HCT116 (cell line): Measurements from ENCODE around the gene ENGASE. TPM values are rescaled to one million over a fixed set of nuclear protein-coding genes. Genes with fewer than 3 reads are reported as not detected.

Experiments
- ATAC-seq: fragments of 200-7000 bp; cut with Tn5 transposase; 2 replicates; pipeline ENCODE4 v1.9.1; 2020; ENCODE audit warnings: mild to moderate bottlenecking, moderate library complexity
- BruUV-seq: library from RNA; stranded (reverse); fragments of 400-500 nt; replicated peaks from 2 replicates; lab custom pipeline; 2021; lab: Mats Ljungman, UMichigan
- CTCF ChIA-PET: fragments of 300-600 bp; sonication (Branson Sonifier 250); formaldehyde crosslinking; loops from one replicate; lab custom pipeline; 2021; ENCODE audit warnings: antibody characterized with exemption; lab: Charles Lee
- POLR2A ChIA-PET: fragments of 300-600, 350-600 bp; sonication (Branson Sonifier 250); formaldehyde crosslinking; loops from one replicate; lab custom pipeline; 2021; ENCODE audit warnings: antibody characterized with exemption; lab: Charles Lee
- RAD21 ChIA-PET, 2 experiments: fragments of 300-600 bp; sonication (Branson Sonifier 250); formaldehyde crosslinking; loops; one replicate each; lab custom pipeline; 2023; ENCODE audit warnings: low total read pairs in 2 of 2; ENCODE audit not compliant: uncharacterized antibody in 2 of 2, unreplicated experiment in 2 of 2, low non-redundant PET in 1 of 2; lab: Charles Lee
- DNase-seq: peaks from one replicate; pipeline ENCODE4 v3.0.0-alpha.2; 2010; ENCODE audit warnings: low read depth, low spot score
- H2AFZ ChIP-seq: fragments of 200-600 bp; shearing (Covaris generic), sonication (generic); 2 replicates; pipeline ENCODE4 v1.6.1; 2017; ENCODE audit warnings: low read depth, mixed run types, mixed read lengths, antibody characterized with exemption, low read length; ENCODE audit not compliant: poor library complexity, severe bottlenecking
- H3K27ac ChIP-seq: 2 replicates; pipeline ENCODE4 v1.5.1; 2012; ENCODE audit warnings: low read depth, low read length
- H3K27me3 ChIP-seq: fragments of 200-600 bp; sonication (generic); 2 replicates; pipeline ENCODE4 v1.6.1; 2016; ENCODE audit warnings: mixed run types, low read length, mixed read lengths; ENCODE audit not compliant: insufficient read depth
- H3K36me3 ChIP-seq, 2 experiments: fragments of 200-500 bp in 1 of 2; fragments of 200-600 bp in 1 of 2; sonication (Bioruptor generic) in 1 of 2; sonication (generic) in 1 of 2; 2 replicates each; pipeline versions ENCODE4 v1.5.1 to v1.6.1; 2014 to 2016; ENCODE audit warnings: low read length in 2 of 2, inconsistent platforms in 1 of 2, mixed read lengths in 1 of 2, mixed run types in 1 of 2; ENCODE audit not compliant: insufficient read depth in 2 of 2, control insufficient read depth in 1 of 2
- H3K4me1 ChIP-seq, 2 experiments: fragments of 200-600 bp in 1 of 2; sonication (generic) in 1 of 2; 2 replicates each; pipeline versions ENCODE4 v1.5.1 to v1.6.1; 2012 to 2017; ENCODE audit warnings: low read length in 2 of 2, inconsistent platforms in 1 of 2, mild to moderate bottlenecking in 1 of 2, mixed read lengths in 1 of 2, mixed run types in 1 of 2, moderate library complexity in 1 of 2; ENCODE audit not compliant: insufficient read depth in 2 of 2, control insufficient read depth in 1 of 2
- H3K4me2 ChIP-seq: fragments of 200-600 bp; sonication (generic); 2 replicates; pipeline ENCODE4 v1.6.1; 2017; ENCODE audit warnings: mixed run types, low read length, mixed read lengths
- H3K4me3 ChIP-seq, 2 experiments: fragments of 200-600 bp in 1 of 2; sonication (generic) in 1 of 2; replicated peaks in 1 of 2; 2 replicates each; pipeline ENCODE4 v1.5.1; 2011 to 2016; ENCODE audit warnings: low read length in 2 of 2, control low read depth in 1 of 2, low read depth in 1 of 2, mild to moderate bottlenecking in 1 of 2, mixed read lengths in 1 of 2, mixed run types in 1 of 2
- H3K79me2 ChIP-seq: fragments of 200-600 bp; sonication (generic); 2 replicates; pipeline ENCODE4 v1.6.1; 2017; ENCODE audit warnings: mild to moderate bottlenecking, mixed run types, low read length, moderate library complexity, mixed read lengths; ENCODE audit not compliant: insufficient read depth
- H3K9ac ChIP-seq: fragments of 200-600 bp; sonication (generic); 2 replicates; pipeline ENCODE4 v1.6.1; 2016; ENCODE audit warnings: low read length, mixed read lengths
- H3K9me2 ChIP-seq: fragments of 200-600 bp; sonication (generic), shearing (Covaris generic); 2 replicates; pipeline ENCODE4 v1.6.1; 2017; ENCODE audit warnings: mixed run types, mild to moderate bottlenecking, moderate library complexity; ENCODE audit not compliant: insufficient read depth
- H3K9me3 ChIP-seq, 2 experiments: fragments of 200-500 bp in 1 of 2; fragments of 200-600 bp in 1 of 2; sonication (Bioruptor generic) in 1 of 2; sonication (generic) in 1 of 2; 2 replicates each; pipeline ENCODE4 v1.6.1; 2014 to 2017; ENCODE audit warnings: low read length in 2 of 2, mixed read lengths in 2 of 2, inconsistent platforms in 1 of 2, low read depth in 1 of 2, mild to moderate bottlenecking in 1 of 2, mixed run types in 1 of 2, moderate library complexity in 1 of 2; ENCODE audit not compliant: control insufficient read depth in 1 of 2, insufficient read depth in 1 of 2
- H4K20me1 ChIP-seq: fragments of 200-600 bp; sonication (generic), shearing (Covaris generic); 2 replicates; pipeline ENCODE4 v1.6.1; 2017; ENCODE audit warnings: mixed run types, mild to moderate bottlenecking, moderate library complexity; ENCODE audit not compliant: insufficient read depth
- CTCF ChIP-seq, 3 experiments: fragments of 200-600 bp in 1 of 3; sonication (generic) in 1 of 3; IDR thresholded peaks in 2 of 3; conservative IDR thresholded peaks in 1 of 3; 2 replicates each; pipeline ENCODE4 v1.5.1; 2012 to 2017; ENCODE audit warnings: low read depth in 2 of 3, low read length in 2 of 3, antibody characterized with exemption in 1 of 3, borderline replicate concordance in 1 of 3, control low read depth in 1 of 3, mild to moderate bottlenecking in 1 of 3, mixed read lengths in 1 of 3, mixed run types in 1 of 3, moderate library complexity in 1 of 3; ENCODE audit not compliant: insufficient read depth in 1 of 3
- EZH2phosphoT487 ChIP-seq: fragments of 200-600 bp; IDR thresholded peaks from 2 replicates; pipeline ENCODE4 v1.6.1; 2018; ENCODE audit warnings: antibody characterized with exemption, borderline replicate concordance
- RAD21 ChIP-seq: IDR thresholded peaks from 2 replicates; pipeline ENCODE4 v1.6.1; 2012; ENCODE audit warnings: low read depth, mild to moderate bottlenecking
- TCF7L2 ChIP-seq: IDR thresholded peaks from 2 replicates; pipeline ENCODE4 v1.7.0; 2011; ENCODE audit warnings: borderline replicate concordance, inconsistent platforms; ENCODE audit not compliant: insufficient read depth, insufficient read length; ENCODE audit errors: extremely low read depth
- intact Hi-C: fragments of 100-400 bp; cut with micrococcal nuclease; formaldehyde crosslinking; loops from 2 replicates; pipeline ENCODE4 v1.10.0; 2022
- total RNA-seq: library from RNA; stranded (reverse); gene quantifications from one replicate; pipeline ENCODE4 v1.2.1, GENCODE V29; 2021; ENCODE audit not compliant: unreplicated experiment

The ENGASE gene
- total RNA-seq, 1 experiment from 2014 or later: 54.2 TPM

GRCh38 chr17:79042421-79043190 is 32.0 kb upstream of the ENGASE start:
- Histone ChIP-seq H3K27ac (no peak overlapping the region; the same call in 1 of the 2 replicates), H3K4me1 (peaks cover 0 to 13% of the 10 kb centered on the region in 2 experiments; a peak in 3 of 4 replicates), H3K9me3 (no peaks in the 10 kb centered on the region), H3K79me2 (no peaks in the 10 kb centered on the region), H3K9me2 (no peaks in the 10 kb centered on the region), H3K4me3 (no peak overlapping the region), H3K9ac (no peak overlapping the region), H3K4me2 (no peak overlapping the region), H3K27me3 (no peaks in the 10 kb centered on the region), H3K36me3 (no peaks in the 10 kb centered on the region), H2AFZ (no peak overlapping the region), H4K20me1 (no peaks in the 10 kb centered on the region)
- RAD21 ChIA-PET: interaction anchor here (0.6 to 1.2 kb wide), 3 partner anchors 14 to 32 kb away, joined by 3 to 4 read pairs (median 4); partner anchors contain the start of gene ENGASE (in 1 of the 2)
- CTCF ChIA-PET: interaction anchor here (0.7 to 3.3 kb wide), 16 partner anchors 9 to 546 kb away, joined by 3 to 37 read pairs (median 4); partner anchors contain the start of gene ENGASE
- BruUV-seq: no TSS peak
- ATAC-seq (peak; percentile 86), DNase-seq (peak; percentile 60)
- POLR2A ChIA-PET: no interaction called here
- intact Hi-C loops: loop anchor here (1.0 to 2.0 kb wide), 2 partner anchors 16 to 23 kb away; no protein-coding TSS in a partner anchor
- TF ChIP-seq TCF7L2 (no peak), CTCF (IDR thresholded peaks at IDR 0.05 in 2 of 3, conservative IDR thresholded peaks at IDR 0.05 in 1 of 3; ENCODE audit: borderline replicate concordance in 1 of 3, insufficient read depth in 1 of 3, low read depth in 2 of 3, low read length in 2 of 3) (peak; percentile 94 to 100 (median 100)), RAD21 (peak; percentile 90), EZH2phosphoT487 (no peak)
